Measurements from ENCODE around the gene XPO6.
A peak's percentile ranks its signal among the peaks of the same experiment; 100 is the strongest.

The XPO6 gene

DNA sequence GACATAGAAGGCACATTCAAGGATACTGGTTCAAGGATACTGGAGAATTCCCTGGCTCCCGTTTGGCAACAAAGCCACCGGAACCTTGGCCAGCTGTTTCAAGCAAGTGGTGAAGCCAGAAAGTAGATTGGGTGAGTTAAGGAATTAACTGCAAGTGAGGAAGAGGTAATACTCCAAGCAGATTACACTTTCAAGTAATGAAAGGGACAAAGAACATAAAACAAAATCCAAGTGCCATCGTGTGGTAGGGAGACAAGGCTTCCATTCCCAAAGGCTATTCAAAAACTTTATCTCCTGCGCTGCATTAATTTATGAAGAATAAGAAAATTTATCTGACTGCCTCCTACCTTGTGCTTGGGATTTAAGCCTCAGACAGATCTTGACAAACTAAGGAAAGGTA is 27.8 kb downstream of the XPO6 start:
- DNase-seq = no peak

DNA sequence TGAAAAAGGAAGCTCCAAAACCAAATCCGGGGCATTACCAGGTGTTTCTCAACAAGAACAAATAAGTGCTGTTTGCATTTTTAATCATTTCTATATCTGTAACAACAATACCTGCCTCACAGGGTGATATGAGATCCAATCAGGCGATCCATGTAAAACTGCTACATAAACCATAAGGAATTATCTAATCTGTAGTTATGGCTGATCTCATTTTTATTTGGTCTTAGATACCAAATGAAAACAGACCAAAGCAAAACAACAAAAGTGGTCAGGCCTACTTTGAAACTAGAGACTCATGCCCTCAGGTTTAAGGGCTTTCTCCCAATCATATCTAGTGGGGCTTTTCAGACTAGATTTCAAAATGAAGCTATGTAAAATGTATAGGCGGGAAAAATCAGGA is 28.3 kb downstream of the XPO6 start:
- DNase-seq = no peak

DNA sequence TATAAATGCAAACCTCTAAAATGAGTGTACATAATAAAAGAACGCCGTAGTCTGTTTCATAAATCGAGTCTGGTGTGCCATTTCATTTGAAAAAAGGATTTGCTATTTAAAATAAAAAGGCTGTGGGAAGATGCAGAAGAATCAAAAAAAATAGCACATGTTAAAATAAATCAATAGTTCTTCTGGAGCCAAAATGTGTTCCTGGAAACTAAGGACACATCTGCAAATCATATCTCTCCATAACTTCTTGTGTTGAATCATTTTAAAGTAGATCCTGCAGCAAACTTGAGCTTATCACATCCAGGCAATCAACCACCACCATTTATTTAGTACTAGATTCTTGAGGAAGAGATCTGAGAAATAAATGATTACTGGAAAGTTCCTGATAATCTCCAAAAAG is 29.0 kb downstream of the XPO6 start:
- no peak for DNase-seq

DNA sequence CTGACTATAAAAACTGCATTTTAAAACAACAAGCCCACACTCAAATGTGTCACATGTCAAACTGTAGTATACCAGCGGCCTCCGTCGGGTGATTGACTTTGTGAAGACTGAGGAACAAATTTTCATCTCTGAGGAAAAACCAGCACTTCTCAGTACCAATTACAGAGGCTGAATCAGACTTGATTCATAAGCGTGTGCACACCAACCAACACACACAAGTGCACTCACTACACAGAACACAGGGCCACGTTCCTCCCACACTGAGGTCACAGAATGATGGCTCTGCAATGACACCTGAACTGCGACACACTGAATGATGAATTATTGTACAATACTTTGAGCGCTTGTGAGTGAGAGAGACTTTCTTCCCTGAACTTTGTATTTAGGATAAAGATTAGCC is 29.6 kb downstream of the XPO6 start:
- peak in 2 of 4 experiments; percentile 30 to 49 for DNase-seq

DNA sequence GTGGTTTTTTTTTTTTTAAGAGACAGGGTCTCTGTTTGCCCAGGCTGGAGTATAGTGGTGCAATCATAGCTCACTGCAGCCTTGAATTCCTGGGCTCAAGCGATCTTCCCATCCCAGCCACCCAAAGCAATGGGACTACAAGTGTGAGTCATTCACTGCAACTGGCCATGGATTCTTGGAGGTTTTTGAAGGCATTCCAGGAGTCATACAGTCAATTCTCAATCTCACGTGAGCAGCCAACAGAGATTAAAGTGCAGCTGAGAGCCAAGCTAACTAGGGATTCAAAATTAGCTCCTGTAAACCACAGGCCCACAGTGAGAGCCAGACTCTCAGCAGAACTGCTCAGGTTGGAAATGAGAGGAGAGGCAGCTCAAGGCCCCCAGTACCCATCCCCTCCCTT is 30.2 kb downstream of the XPO6 start:
- no peak for DNase-seq

DNA sequence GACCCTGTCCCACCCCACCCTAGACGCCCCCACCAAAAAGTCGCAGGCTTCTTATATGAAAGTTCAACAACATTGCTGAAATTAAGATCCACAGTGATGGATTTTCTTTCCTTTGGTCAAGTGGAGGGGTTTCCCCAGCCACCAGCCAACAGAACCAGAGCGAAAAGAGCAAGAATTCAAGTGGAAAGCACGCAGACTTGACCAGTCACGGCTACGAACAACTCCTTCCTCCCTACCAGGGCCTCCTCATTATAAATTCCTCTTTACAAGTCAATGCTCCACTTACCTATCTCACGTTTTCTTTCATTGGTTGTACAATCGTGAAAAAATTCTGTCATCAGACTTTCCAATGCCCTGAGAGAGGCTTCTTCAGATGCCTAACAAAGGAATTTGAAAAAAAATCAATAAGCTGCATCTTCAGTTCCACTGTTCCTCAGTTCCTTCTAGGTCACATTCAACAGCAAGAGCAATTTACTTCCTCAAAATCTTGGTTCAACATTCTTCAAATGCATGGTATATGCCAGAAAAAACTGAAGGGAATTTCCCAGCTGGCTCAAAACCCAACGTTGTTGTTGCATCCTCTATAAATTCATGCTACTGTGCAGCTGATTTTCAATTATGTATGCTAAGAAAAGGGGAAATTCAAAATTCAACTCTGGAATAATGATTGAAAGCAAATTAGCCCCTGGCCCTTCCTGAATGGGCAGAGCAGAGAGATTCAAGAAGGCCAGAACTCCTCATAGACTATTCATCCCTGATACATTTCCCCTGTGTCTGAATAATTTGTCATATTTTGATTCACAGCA is 30.9 kb downstream of the XPO6 start:
- DNase-seq = peak; percentile 79 to 94 (median 86)

DNA sequence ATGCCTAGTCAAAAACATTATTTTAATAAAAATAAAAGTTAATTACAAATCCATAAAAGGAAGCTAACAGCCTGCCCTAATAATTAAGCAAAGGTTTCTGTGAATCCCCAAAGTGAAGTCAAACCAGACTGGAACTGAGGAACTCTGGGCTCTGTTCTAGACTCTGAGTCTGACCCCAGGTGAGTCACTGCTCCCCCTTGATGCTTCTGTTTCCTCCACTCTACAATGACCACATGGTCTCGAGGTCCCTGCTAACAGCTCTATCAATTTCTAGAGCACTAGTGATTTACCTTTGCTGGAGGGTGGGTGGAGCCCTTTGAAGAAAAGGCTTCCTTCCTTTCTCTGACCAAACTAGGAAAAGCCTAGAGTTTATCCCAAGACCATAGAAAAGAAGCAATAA is 32.4 kb downstream of the XPO6 start:
- peak in 1 of 4 experiments; percentile 30 for DNase-seq

DNA sequence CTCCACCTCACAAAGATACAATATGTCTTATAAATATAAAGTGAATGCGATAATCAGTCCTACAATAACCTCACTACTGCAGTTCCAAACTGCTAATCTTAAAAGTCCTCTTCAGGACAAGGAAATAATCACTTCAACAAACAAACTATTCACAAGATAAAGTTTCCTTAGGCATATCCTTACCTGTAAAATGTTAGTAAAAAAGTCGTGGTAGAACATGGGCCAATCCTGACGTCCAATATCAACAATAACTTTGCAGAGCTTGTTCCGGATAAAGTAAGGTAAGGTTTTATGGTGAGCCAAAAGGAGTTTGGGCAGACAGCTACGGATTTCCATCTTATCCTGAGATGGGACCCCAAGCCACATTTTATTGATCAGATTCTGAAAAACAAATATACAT is 36.0 kb downstream of the XPO6 start:
- DNase-seq = no peak

DNA sequence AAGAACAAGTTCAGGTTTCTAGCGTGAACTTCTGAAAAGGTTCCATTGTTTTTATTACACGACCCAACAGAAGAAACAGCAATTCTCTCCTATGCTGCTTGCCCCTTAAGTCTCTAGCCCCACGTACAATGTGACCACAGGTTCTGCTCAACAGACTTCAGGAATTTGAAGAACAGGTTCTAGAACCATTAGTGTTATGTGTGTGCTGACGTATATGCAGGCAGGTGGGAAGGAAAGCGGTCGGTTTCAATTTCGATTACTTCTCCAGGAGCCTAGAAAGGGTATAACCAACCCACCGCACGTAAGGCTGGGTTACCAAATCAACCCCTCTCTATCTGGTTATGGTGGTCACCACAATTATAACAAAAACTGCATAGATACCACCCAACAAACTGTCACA is 39.4 kb downstream of the XPO6 start:
- DNase-seq = no peak

DNA sequence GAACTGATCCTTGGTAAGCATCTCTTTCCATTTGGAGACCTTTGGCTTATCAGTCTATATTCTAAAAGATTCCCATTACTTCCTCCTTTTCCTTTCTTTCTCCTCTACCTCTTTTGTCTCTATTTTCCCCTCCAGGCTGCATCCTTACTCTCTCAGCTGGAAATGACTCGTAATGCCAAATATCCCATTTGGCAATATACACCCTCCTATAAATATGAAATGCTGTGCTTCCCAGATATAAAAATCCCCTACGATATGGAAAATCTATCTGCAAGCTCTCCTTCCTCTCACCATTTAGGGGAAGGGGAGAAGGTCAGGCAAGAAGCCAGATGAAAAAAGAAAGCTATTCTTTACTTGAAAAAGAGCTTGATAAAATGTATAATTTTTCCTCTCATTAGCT is 39.9 kb downstream of the XPO6 start:
- DNase-seq = no peak

DNA sequence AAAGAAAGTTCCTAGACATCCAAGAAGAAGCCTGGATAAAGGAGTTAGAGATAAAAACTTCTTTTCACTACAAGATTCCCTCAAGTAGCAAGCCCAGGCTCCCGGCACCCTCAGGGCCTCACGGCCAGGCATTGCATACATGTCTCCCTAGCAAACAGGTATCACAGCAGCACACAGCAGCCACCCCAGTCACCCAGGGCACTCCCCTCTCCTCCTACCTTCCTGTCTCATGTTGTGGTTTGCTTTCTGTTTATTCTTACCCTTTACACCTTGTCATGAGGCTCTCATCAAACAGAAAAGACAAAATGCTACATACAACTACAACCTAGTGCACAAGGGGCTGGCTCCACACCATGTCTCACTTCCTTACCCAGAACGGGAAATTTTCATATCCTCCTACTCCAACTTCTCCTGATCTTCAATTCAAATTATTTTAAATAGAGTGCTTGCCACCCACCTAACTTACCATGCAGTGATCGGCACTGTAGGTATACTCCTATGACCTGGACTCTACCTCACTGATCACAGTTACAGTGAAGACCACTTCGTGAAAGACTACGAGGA is 42.7 kb downstream of the XPO6 start:
- DNase-seq = no peak

DNA sequence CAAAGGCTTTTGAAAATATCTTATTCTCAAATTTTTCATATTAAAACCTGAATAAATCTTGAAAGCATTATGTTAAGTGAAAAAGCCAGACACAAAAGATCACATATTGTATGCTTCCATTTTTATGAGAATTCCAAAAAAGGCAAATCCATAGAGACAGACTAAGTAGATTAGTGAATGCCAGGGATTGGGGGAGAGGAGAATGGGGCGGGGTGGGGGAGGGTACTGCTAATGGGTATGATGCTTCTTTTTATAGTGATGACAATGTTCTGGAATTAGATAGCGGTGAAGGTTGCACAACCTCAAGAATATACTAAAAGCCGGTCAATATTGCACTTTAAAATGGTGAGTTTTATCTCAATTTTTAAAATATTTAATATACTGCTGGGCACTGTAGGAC is 44.0 kb downstream of the XPO6 start:
- DNase-seq = no peak

DNA sequence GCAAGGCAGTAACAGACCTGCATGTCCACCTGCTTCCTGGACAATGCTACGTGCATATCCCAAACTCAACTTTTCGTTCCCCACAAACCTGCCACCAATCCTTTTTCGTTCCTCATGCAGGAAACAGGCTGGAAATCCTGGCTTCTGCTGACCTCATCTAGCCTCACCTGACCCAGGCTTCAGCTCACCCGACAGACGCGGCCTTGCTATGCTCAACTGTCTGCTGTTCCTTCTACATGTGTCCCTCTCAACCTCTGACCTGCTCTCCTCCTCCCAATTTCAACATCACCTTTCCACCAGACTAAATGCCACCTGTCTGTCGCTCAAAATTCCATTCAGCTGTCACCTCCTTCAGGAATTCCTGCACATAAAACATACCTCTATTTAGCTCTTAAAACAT is 44.5 kb downstream of the XPO6 start:
- no peak for DNase-seq

DNA sequence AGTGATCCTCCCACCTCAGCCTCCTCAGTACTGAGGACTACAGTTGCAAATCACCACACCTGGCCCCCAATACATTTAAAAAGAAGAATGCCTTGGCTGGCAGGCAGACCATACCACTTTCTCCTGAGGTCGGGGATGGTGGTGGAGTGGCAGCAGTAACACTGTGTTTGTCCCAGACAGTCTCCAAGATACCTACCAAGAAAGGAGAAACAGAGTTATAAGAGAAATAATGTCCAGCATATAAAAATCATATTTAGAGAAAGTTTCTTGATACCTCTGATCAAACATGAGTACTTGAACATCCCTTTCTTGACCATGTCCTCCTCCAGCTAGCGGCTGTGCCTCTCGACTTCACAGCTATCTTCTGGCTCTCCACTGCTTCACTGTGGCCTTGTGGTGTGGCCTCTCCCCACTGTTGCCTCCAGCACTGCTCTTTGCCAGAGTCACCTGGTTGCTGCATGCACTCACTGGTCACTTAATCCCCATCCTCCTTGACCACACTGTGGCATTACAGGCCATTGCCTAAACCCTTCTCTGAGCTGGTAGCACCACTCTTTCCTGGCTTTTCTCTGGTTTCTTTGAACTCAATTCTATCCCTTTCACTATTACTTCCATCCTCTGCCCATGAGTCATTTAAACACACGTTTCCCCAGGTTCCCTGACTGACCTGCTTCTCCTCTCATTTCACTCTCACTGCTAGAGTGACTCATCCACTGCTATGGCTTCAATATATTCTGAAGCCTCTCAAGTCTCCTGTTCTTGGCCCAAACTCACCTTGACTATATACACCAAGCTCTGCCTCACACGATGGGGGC is 45.2 kb downstream of the XPO6 start:
- DNase-seq = no peak

DNA sequence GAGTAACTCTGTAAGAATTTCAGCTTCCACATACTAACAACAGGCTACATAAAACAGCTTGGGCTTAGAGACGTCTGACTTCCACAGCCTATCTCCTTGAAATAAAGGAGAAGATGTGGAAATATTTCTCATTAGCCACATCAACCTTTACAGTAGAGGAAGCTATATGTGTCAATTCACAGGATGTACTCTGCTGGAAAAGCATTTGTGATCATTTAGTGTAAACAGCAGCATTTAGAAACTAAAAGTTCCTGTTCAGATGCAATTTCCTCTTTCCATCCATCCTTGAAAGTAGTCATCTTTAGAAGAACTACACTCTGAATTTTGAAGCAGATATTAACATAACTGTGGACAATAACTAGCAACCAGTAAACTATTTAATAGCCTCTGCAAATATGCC is 46.2 kb downstream of the XPO6 start:
- DNase-seq = peak in 3 of 4 experiments; percentile 23 to 70 (median 65)

DNA sequence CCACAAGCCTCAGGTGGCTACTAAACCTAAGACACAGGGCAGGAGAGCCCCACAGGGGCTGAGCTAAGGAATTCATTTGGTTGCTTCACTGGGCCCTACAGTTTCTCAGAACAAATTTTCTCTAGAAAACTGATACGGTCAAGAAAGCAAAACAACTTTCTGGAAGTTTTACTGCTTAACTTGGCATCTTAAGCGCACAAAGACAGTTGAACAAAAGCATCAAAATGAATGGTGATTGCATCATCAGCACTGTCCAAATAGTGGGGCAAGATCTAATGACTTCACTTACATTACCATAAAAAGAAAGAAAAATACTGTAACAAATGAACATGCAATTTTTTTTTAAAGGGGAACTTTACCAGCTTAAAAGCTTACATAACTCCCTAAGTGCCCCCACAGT is 47.6 kb downstream of the XPO6 start:
- DNase-seq = peak in 3 of 4 experiments; percentile 41 to 74 (median 65)

DNA sequence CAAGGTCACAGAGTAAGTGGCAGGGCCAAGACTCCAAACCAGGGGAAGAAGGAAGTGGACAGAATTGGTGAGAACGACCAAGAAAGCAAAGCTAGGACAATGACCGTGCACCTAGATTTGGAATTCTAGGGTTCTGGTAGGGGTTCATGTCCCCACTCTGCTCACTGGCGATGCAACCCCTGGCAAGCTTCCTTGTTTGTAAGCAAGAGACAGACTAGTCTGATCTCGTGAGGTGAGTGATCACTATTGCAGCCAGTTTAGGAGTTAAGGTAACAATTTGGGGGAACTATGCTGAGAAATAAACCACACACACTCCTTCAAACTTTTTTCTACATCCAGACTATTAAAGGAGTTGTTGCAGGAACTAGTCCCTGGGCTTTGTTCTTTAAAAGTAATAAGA is 48.1 kb downstream of the XPO6 start:
- peak in 2 of 4 experiments; percentile 31 to 47 for DNase-seq

DNA sequence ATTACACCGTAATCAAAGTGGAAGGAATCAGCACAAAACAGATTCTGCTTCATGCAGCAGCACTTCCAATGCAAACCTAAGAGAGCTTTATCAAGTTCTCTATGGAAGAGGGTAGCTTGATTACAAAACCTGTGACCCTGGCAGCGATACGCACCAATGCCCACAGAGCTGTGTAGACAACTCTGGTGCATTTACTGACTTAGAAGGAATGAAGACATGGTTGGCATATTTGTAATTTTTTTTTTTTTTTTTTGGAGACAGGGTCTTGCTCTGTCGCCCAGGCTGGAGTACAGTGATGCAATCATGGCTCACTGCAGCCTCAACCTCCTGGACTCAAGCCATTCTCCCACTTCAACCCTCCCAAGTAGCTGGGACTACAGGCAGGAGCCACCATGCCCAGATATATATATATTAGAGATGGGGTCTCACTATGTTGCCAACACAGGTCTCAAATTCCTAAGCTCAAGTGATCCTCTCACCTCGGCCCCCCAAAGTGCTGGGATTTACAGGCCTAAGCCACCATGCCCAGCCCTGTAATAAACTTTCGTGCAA is 49.4 kb downstream of the XPO6 start:
- DNase-seq = no peak

DNA sequence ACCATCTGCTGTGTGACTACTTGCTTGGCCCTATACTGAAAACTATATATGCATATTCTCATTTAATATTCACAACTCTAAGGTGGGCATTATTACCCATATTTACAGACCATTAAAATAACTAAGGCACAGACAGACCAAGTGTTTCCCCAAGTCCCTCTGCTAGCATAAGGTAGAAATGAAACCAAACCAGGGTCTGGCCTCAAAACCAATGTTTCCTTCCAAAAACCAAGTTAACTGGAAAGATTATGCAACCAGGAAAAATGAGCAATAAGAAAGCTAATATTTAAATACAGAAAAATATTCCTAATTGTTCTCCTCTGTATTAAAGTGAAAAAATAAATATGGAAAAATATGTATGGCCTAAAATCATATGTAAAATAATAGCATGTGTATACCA is 50.1 kb downstream of the XPO6 start:
- DNase-seq = no peak

DNA sequence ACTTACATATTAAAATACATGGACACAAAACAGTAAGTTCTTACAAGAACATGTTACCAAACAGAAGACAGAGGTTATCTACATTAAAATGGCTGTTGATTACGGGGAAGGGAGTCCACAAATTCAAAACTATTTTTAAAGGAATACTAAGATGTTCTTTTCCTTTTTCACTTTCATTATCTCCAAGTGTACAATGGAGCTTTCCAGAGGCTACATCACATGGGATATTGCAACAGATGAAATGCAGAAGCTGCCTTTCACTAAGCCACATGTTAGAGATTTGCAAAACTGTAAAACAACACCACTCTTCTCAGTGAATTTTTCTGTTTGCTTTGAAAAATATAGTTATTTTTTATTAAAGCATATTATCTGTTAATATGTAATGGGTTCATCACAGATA is 53.6 kb downstream of the XPO6 start:
- DNase-seq = peak; percentile 58 to 88 (median 71)

DNA sequence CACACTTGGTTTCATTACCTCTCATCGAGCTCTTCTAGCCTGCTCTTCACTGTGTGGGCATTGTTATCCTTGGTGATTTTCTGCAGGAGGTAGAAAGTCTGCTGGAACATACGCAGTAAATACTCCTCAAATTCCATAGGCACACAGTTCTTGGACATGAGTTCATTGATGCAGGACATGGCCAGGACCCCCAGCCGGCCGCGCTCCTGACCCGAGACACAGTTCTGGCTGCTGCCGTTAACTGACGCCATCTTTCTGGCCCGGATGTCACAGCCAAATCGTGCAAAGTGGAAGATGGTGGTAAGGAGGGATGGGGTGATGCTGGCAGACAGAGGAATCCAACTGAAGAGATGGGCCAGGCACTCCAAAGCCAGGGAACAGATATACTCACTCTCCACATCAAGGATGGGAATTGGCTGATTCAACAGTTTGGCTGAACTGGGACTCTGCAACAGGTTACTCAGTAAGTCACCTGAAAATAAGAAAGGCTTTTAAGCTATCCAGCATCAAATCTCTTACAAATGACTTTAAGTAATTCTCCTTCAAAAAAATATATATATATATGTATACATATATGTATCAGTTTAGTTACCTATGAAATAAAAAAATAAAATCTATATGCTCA is 55.6 kb downstream of the XPO6 start:
- DNase-seq = no peak

DNA sequence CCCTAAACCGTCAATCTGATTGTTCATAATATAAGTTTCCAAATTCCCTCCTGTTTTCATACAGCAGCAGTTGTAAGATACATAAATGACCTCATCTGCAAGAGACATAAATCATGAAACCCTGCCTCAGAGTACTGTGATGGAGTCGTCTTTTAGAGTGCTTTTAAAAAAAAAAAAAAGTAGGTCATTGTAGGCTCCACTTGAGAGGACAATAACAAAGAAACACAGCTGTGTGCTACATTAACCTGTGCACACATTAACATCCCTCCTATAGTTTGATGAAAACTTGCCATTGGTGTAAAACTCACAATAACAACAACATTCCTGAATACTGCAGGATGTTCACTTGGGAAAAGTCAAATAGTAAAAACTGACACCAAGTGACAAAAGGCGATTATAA is 56.5 kb downstream of the XPO6 start:
- no peak for DNase-seq

DNA sequence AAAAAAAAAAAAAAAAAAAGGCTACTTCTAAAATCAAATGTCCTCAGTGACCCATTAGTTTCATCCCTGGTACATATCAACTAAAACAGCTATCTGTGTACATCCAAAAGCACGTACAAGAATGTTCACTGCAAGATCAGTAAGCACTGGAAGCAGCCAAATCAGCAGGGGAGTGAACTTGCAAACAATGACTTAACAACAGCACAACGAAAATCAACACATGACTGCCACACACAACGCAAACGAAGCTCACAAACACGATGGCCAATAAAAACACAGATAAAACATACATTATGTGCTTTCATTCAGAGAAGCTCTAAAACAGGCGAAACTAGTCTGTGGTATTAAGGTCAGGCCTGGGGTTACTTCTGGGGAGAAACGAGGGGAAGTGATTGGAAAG is 60.6 kb downstream of the XPO6 start:
- no peak for DNase-seq

All from suppressor macrophage (primary cell).